ENCODE measurements around the gene SEL1L3. TPM values are rescaled to one million over a fixed set of nuclear protein-coding genes. Genes with fewer than 3 reads are reported as not detected.

The SEL1L3 gene
- total and polyA plus RNA-seq, 9 of the 15 experiments (the other 6 are each of a cell fraction or from before 2014, with no cell fraction given), result 10.0 to 44.3 (median 21.6) TPM

- Histone ChIP-seq H3K27me3 (ENCODE audit: control insufficient read depth in 2 of 2, insufficient read depth in 2 of 2, low read length in 2 of 2) (no peaks in the 10 kb centered on the region), H3K79me2 (ENCODE audit: control insufficient read depth, insufficient read depth, low read length) (no peaks in the 10 kb centered on the region), H3K9ac (ENCODE audit: insufficient read depth in 1 of 2, low read depth in 2 of 2, low read length in 2 of 2) (no peak overlapping the region), H3K9me3 (replicated peaks; ENCODE audit: control insufficient read depth, insufficient read depth, low read depth, low read length) (no peaks in the 10 kb centered on the region), H3K4me2 (ENCODE audit: insufficient read depth, low read length) (no peak overlapping the region), H3K27ac (ENCODE audit: extremely low read depth, low read depth, low read length) (no peak overlapping the region), H3K36me3 (ENCODE audit: control insufficient read depth, insufficient read depth, low read length) (peaks cover 16% of the 10 kb centered on the region; the same call in 2 of the 3 replicates), H3K4me3 (no peak overlapping the region), H3K4me1 (replicated peaks in 1 of 2; ENCODE audit: control insufficient read depth in 2 of 2, insufficient read depth in 2 of 2, low read length in 2 of 2) (no peaks in the 10 kb centered on the region), H4K20me1 (replicated peaks; ENCODE audit: control insufficient read depth, insufficient read depth, low read length) (no peaks in the 10 kb centered on the region), H2AFZ (ENCODE audit: low read depth, low read length) (no peak overlapping the region), H3K9me1 (ENCODE audit: control insufficient read depth, insufficient read depth, low read length) (no peaks in the 10 kb centered on the region)
- in situ Hi-C loops (cut with MboI) (no loop called here), intact Hi-C loops (cut with micrococcal nuclease) (no loop called here)
- ATAC-seq (no peak), DNase-seq (ENCODE audit: extremely low read depth in 1 of 4, low spot score in 3 of 4) (no peak), FAIRE-seq (no peak)
- no TSS peak for BruUV-seq (replicated peaks)
- ChIA-PET CTCF (ENCODE audit: low intra/inter-chr PET ratio) (no interaction called here), POLR2A (no interaction called here)
- 73% methylated on average over 7 of the region's 7 CpGs for WGBS (ENCODE audit: insufficient coverage, low coverage, missing lambda C conversion rate)
- TF ChIP-seq SMARCE1 (IDR thresholded peaks at IDR 0.05) (no peak), BRD4 (IDR thresholded peaks at IDR 0.05) (no peak), ZNF324 (CRISPR knock-in tag; IDR thresholded peaks at IDR 0.05) (no peak), RFX7 (CRISPR knock-in tag; IDR thresholded peaks at IDR 0.05) (no peak), ZNF277 (CRISPR knock-in tag; IDR thresholded peaks at IDR 0.05; ENCODE audit: borderline replicate concordance) (no peak), TCF3 (CRISPR knock-in tag; IDR thresholded peaks at IDR 0.05) (no peak), MEF2D (tag; conservative IDR thresholded peaks at IDR 0.05; ENCODE audit: low read depth) (no peak), YY1 (IDR thresholded peaks at IDR 0.05; ENCODE audit: borderline replicate concordance in 1 of 3, control insufficient read depth in 1 of 3, extremely low read depth in 1 of 3, insufficient read depth in 3 of 3, insufficient read length in 1 of 3, insufficient replicate concordance in 2 of 3, low read depth in 1 of 3, low read length in 2 of 3) (no peak), ZNF174 (CRISPR knock-in tag; IDR thresholded peaks at IDR 0.05) (no peak), ZBTB11 (CRISPR knock-in tag; IDR thresholded peaks at IDR 0.05) (no peak), HLTF (IDR thresholded peaks at IDR 0.05) (no peak), KDM5B (IDR thresholded peaks at IDR 0.05; ENCODE audit: insufficient replicate concordance, low read depth, low read length) (no peak), MTA1 (IDR thresholded peaks at IDR 0.05; ENCODE audit: borderline replicate concordance) (no peak), RUNX1 (IDR thresholded peaks at IDR 0.05; ENCODE audit: low read depth) (no peak), LCOR (CRISPR knock-in tag; IDR thresholded peaks at IDR 0.05) (no peak), ARID3B (CRISPR knock-in tag; IDR thresholded peaks at IDR 0.05; ENCODE audit: borderline replicate concordance) (no peak), DDX20 (tag; IDR thresholded peaks at IDR 0.05; ENCODE audit: low read depth) (no peak)
Observed at GRCh38 chr4:25823632-25824031, 39.2 kb downstream of the SEL1L3 start.
